Mesothelial cell of epicardium (in vitro differentiated cells): ENCODE data around the gene LRRFIP2. TPM values are rescaled to one million over a fixed set of nuclear protein-coding genes. Genes with fewer than 3 reads are reported as not detected.
"Not testable (repeated sequence)": the region's sequence is repeated elsewhere in the genome, so short reads cannot be mapped to it uniquely, and the experiment has no call there.

Source experiments
- DNase-seq, 2 experiments: peaks; one replicate each; pipeline ENCODE4 v3.0.0; 2021; ENCODE audit warnings: low spot score in 2 of 2; ENCODE audit not compliant: unreplicated experiment in 2 of 2
- H3K27ac Mint-ChIP-seq: 2 replicates; pipeline ENCODE4 v1.8.0; 2021; ENCODE audit warnings: mixed read lengths
- H3K27me3 Mint-ChIP-seq: 2 replicates; pipeline ENCODE4 v1.8.0; 2021; ENCODE audit warnings: low read depth, mixed read lengths
- H3K36me3 Mint-ChIP-seq: 2 replicates; pipeline ENCODE4 v1.8.0; 2021; ENCODE audit warnings: mixed read lengths
- H3K4me1 Mint-ChIP-seq: 2 replicates; pipeline ENCODE4 v1.8.0; 2021; ENCODE audit warnings: mixed read lengths
- H3K4me3 Mint-ChIP-seq: 2 replicates; pipeline ENCODE4 v1.8.0; 2021; ENCODE audit warnings: mild to moderate bottlenecking, moderate library complexity, mixed read lengths
- H3K9me3 Mint-ChIP-seq: 2 replicates; pipeline ENCODE4 v1.8.0; 2021; ENCODE audit warnings: mixed read lengths
- total RNA-seq: library from RNA; stranded (reverse); gene quantifications from 3 replicates; pipeline ENCODE4 v1.2.1, GENCODE V29; 2021
- TF ChIP-seq, protein P1 (sequence below): fragments of 200-600 bp; sonication (generic); IDR thresholded peaks from one replicate; pipeline ENCODE4 v1.5.0; 2021; ENCODE audit warnings: antibody characterized with exemption; ENCODE audit not compliant: unreplicated experiment

The LRRFIP2 gene, protein sequence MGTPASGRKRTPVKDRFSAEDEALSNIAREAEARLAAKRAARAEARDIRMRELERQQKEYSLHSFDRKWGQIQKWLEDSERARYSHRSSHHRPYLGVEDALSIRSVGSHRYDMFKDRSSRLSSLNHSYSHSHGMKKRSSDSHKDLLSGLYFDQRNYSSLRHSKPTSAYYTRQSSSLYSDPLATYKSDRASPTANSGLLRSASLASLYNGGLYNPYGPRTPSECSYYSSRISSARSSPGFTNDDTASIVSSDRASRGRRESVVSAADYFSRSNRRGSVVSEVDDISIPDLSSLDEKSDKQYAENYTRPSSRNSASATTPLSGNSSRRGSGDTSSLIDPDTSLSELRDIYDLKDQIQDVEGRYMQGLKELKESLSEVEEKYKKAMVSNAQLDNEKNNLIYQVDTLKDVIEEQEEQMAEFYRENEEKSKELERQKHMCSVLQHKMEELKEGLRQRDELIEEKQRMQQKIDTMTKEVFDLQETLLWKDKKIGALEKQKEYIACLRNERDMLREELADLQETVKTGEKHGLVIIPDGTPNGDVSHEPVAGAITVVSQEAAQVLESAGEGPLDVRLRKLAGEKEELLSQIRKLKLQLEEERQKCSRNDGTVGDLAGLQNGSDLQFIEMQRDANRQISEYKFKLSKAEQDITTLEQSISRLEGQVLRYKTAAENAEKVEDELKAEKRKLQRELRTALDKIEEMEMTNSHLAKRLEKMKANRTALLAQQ
- 35.0 to 41.7 TPM (median 38.1 TPM) in 3 replicates for total RNA-seq

DNA sequence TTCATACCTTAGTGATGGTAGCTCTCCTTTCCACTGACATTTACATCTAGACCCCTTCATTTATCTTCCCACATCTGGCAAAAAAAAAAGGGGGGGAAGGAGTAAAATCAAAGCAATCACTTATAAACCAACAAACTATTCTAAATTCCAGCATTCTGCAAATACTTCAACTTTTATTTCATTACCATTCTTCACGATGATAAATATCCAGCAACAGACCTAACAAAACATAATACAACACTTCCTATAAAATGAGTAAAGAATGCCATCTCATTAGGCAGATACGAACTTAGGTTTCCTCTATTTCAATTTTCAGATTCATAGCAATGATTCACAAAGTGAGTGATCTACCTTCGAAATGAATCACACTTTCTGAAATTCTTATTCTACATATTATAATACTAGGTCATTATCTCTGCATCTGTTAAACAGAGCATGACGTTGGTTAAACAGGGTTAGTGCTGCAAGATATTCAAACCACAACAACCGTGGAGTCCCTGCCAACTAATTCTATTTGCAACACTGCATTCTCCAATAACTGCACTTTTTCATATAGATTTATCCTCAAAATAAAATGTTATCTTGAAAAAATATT is at the start of gene LRRFIP2:
LRRFIP2 (minus strand) TSS at position 51 of the 595 bp plus-strand sequence. CDS start 25,599 bp downstream, outside the sequence.
- H3K9me3 Mint-ChIP-seq = no peaks in the 10 kb centered on the region
- no peaks in the 10 kb centered on the region for H3K36me3 Mint-ChIP-seq
- TF ChIP-seq, protein P1, sequence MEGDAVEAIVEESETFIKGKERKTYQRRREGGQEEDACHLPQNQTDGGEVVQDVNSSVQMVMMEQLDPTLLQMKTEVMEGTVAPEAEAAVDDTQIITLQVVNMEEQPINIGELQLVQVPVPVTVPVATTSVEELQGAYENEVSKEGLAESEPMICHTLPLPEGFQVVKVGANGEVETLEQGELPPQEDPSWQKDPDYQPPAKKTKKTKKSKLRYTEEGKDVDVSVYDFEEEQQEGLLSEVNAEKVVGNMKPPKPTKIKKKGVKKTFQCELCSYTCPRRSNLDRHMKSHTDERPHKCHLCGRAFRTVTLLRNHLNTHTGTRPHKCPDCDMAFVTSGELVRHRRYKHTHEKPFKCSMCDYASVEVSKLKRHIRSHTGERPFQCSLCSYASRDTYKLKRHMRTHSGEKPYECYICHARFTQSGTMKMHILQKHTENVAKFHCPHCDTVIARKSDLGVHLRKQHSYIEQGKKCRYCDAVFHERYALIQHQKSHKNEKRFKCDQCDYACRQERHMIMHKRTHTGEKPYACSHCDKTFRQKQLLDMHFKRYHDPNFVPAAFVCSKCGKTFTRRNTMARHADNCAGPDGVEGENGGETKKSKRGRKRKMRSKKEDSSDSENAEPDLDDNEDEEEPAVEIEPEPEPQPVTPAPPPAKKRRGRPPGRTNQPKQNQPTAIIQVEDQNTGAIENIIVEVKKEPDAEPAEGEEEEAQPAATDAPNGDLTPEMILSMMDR = no peak
- DNase-seq = no peak
- H3K27me3 Mint-ChIP-seq = no peaks in the 10 kb centered on the region
- peaks cover 50% of the 10 kb centered on the region for H3K4me1 Mint-ChIP-seq
- peak within 1 kb of the TSS; percentile 92 for H3K4me3 Mint-ChIP-seq
- H3K27ac Mint-ChIP-seq = peak within 1 kb of the TSS; percentile 90

GRCh38 chr3:37223576-37223975 is 49.2 kb upstream of the LRRFIP2 start:
- TF ChIP-seq, protein P1 = no peak
- no peak overlapping the region for H3K4me3 Mint-ChIP-seq

GRCh38 chr3:37223141-37223558 is 48.8 kb upstream of the LRRFIP2 start:
- no peak overlapping the region for H3K27ac Mint-ChIP-seq
- peaks cover 24% of the 10 kb centered on the region for H3K27me3 Mint-ChIP-seq
- no peaks in the 10 kb centered on the region for H3K36me3 Mint-ChIP-seq
- no peaks in the 10 kb centered on the region for H3K9me3 Mint-ChIP-seq
- H3K4me1 Mint-ChIP-seq = peaks cover 7% of the 10 kb centered on the region
- H3K4me3 Mint-ChIP-seq = no peak overlapping the region
- TF ChIP-seq, protein P1 = no peak
- DNase-seq = no peak

More at GRCh38 chr3:37223576-37223975, 49.2 kb upstream of the LRRFIP2 start:
- no peak overlapping the region for H3K27ac Mint-ChIP-seq
- H3K9me3 Mint-ChIP-seq = no peaks in the 10 kb centered on the region
- no peaks in the 10 kb centered on the region for H3K36me3 Mint-ChIP-seq
- DNase-seq = no peak
- H3K27me3 Mint-ChIP-seq = peaks cover 25% of the 10 kb centered on the region
- peaks cover 7% of the 10 kb centered on the region for H3K4me1 Mint-ChIP-seq

- not testable (repeated sequence) for DNase-seq, H3K4me3 Mint-ChIP-seq, H3K4me1 Mint-ChIP-seq, H3K9me3 Mint-ChIP-seq, H3K27ac Mint-ChIP-seq, H3K36me3 Mint-ChIP-seq
- H3K27me3 Mint-ChIP-seq = peaks cover 19% of the 10 kb centered on the region
Observed at GRCh38 chr3:37222542-37222941, 48.2 kb upstream of the LRRFIP2 start.

- TF ChIP-seq, protein P1 = no peak
- no peak overlapping the region for H3K4me3 Mint-ChIP-seq
- H3K9me3 Mint-ChIP-seq = no peaks in the 10 kb centered on the region
- no peak overlapping the region for H3K27ac Mint-ChIP-seq
- DNase-seq = no peak
- peaks cover 17% of the 10 kb centered on the region for H3K27me3 Mint-ChIP-seq
- peaks cover 7% of the 10 kb centered on the region for H3K4me1 Mint-ChIP-seq
- H3K36me3 Mint-ChIP-seq = no peaks in the 10 kb centered on the region
Observed at GRCh38 chr3:37221407-37221806, 47.0 kb upstream of the LRRFIP2 start.
